ENCODE results near the gene TDRD12.

The TDRD12 gene

GRCh38 chr19:32719611-32720059 lies at the start of gene TDRD12:
Gene TDRD12 (plus strand): TSS chr19:32719767. CDS start chr19:32720073, 306 bp downstream.
- DNase-seq (ENCODE audit: low read depth, low spot score), result no peak
- no peak within 1 kb of the TSS for H3K27ac ChIP-seq

- no peak for DNase-seq (ENCODE audit: low read depth, low spot score)
- H3K27ac ChIP-seq, result no peak overlapping the region
These were observed 47.5 kb upstream of the TDRD12 start for GRCh38 chr19:32671883-32672593.

DNA sequence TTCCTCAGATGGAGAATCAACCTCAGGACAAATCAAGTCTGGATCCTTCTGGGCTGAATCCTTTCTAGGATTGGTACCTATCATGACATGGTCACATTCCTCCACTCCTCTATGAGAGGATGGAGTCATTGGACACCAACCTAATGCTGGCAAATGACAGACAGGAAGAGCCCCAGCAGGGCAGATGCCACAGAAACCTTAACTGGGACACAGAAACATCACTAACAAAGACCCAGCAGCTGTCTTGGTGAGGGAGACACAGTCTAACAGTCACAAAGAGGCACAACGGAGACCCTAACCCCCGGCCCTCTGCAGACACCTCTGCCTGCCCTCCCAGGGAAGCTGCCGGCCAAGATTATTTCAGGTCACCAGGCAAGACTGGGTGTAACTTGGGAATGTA lies 46.7 kb upstream of the TDRD12 start:
- H3K27ac ChIP-seq, result no peak overlapping the region
- no peak for DNase-seq (ENCODE audit: low read depth, low spot score)

DNA sequence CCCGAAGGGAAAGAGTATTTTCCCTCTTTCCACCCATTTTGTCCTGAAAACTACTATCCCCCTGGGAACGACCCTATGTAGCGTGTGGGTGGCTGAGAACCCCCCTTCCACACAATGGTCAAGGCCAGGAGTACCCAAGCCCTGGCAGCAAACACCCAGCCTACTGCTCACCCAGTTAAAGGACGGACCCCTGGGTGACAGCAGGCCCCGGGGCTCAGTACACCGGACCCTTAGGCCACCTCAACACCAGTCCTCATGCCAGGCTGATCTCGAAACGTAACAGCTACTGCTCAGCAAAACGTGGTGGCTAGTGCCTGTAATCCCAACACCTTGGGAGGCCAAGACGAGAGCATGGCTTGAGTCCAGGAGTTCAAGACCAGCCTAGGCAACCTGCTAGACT lies 46.0 kb upstream of the TDRD12 start:
- H3K27ac ChIP-seq, result no peak overlapping the region
- DNase-seq (ENCODE audit: low read depth, low spot score), result no peak

GRCh38 chr19:32674153-32674930 lies 45.2 kb upstream of the TDRD12 start:
- H3K27ac ChIP-seq, result peak overlapping the region; percentile 47
- DNase-seq (ENCODE audit: low read depth, low spot score), result no peak

- peak; percentile 84 for DNase-seq (ENCODE audit: low read depth, low spot score)
- H3K27ac ChIP-seq, result peak within 1 kb of the TSS; percentile 47
These were observed 44.4 kb upstream of the TDRD12 start, which contains the start of gene ANKRD27 for GRCh38 chr19:32674931-32675719. Gene ANKRD27 (minus strand): TSS chr19:32675180. CDS start chr19:32659015, 16,165 bp downstream.

GRCh38 chr19:32675720-32676185 lies 43.8 kb upstream of the TDRD12 start, which contains the start of gene RGS9BP:
Gene RGS9BP (plus strand): TSS chr19:32675848. CDS start chr19:32676264, 416 bp downstream.
- no peak for DNase-seq (ENCODE audit: low read depth, low spot score)
- peak within 1 kb of the TSS; percentile 47 for H3K27ac ChIP-seq

GRCh38 chr19:32676186-32676894 lies 43.2 kb upstream of the TDRD12 start:
- no peak overlapping the region for H3K27ac ChIP-seq
- no peak for DNase-seq (ENCODE audit: low read depth, low spot score)

GRCh38 chr19:32676895-32677359 lies 42.6 kb upstream of the TDRD12 start:
- no peak for DNase-seq (ENCODE audit: low read depth, low spot score)
- H3K27ac ChIP-seq, result no peak overlapping the region

DNA sequence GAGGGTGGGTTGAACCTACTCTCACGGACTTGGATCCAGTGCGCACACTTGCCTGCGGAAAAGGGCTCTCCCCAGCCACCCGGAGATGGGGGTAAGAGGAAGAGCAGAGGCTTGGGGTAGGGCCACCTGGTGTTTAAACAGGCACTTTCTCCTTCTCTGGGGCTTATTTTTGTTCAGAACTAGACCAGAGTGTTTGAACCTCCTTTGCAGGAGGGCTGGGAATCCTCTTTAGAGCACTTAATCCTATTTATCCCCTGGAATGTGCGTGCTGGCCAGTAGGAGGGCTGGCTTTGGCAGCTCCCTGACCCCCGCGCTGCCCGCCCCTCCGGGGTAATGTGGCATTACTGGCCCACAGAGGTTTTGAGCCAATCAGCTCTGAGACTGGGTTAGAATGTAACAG lies 41.9 kb upstream of the TDRD12 start:
- no peak for DNase-seq (ENCODE audit: low read depth, low spot score)
- no peak overlapping the region for H3K27ac ChIP-seq

- no peak for DNase-seq (ENCODE audit: low read depth, low spot score)
These were observed 38.6 kb upstream of the TDRD12 start for GRCh38 chr19:32680986-32681385.

DNA sequence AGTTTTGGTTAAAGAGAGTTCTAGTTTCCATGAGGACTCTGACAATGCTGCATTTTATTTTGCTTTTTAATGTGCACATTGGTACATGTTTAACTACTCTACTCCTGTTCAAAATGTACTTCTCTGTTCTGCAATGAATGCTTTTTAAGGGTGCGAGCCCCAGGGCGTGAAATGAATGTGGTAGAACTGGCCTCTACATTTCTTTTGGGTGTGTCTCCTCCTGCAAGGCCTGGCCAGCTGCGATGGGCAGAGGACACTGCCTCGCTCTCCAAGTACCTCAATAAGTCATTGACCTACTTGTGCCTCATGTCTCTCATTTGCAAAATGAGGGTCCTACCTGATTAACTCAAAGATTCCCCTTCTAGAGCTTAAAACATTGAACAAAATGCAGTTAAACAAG lies 37.2 kb upstream of the TDRD12 start:
- H3K27ac ChIP-seq, result peak overlapping the region; percentile 41
- DNase-seq (ENCODE audit: low read depth, low spot score), result no peak

More at GRCh38 chr19:32680986-32681385, 38.6 kb upstream of the TDRD12 start:
- H3K27ac ChIP-seq, result no peak overlapping the region

- no peak for DNase-seq (ENCODE audit: low read depth, low spot score)
- no peak overlapping the region for H3K27ac ChIP-seq
These were observed 32.6 kb upstream of the TDRD12 start for GRCh38 chr19:32686847-32687475.

DNA sequence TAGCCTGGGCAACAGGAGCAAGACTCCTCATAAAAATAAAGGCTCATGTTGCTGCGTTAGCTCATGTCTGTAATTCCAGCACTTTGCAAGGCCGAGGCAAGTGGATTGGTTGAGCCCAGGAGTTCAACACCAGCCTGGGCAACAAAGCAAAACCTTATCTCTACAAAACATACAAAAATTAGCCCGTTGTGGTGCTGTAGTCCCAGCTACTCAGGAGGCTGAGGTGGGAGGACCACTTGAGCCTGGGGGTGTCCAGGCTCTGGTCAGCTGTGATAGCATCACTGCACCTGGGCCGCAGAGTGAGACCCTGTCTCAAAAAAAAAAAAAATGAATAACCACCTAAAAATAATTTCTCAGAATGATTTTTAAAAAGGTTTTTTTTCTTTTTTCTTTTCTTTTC lies 31.9 kb upstream of the TDRD12 start:
- DNase-seq (ENCODE audit: low read depth, low spot score), result no peak
- no peak overlapping the region for H3K27ac ChIP-seq

DNA sequence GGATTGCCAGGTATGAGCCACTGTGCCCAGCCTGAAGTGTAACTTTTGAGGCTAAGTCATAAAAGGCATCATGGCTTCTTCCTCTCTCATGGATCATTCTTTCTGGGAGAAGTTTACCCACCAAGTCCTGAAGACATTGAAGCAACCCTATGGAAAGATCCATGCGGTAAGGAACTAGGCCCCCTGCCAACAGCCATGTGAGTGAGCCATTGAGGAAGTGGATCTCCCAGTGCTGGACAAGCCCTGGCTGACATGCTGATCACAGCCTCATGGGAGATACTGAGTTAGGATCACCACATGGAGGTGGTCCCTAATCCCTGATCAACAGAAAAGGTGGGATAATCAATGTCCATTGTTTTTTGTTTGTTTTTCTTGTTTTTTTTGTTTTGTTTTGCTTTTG lies 31.3 kb upstream of the TDRD12 start:
- no peak for DNase-seq (ENCODE audit: low read depth, low spot score)
- H3K27ac ChIP-seq, result no peak overlapping the region

DNA sequence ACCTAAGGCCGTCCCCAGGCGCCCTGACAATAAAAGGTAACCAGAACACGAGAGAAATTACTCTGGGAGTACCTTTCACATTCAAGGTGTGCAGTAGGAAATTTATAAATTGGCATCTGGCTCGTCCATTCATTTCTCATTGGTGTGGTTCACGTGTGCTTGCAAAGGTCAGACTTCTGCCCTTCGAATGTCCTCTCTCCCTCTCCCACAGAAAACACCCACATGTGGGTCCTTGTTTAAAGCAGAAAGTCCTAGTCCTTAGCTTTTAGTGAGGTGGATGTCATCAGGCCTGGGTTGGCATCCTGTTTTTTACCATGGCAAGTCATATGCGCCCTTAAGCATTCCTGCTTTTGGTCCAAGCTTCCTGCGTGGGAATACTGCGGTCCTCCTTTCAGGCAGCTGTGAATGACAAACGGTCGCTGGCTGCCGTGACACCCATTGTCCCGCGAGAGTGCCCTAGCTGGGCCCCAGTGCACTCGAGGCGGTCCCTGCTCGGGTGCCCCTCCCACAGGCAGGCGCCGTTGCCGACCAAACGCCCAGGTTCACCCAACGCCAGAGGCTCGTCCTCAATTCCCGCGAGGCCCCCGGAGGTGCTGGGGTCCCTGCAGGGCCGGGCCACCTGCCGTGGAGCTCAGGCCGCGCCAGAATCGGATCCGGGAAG lies 28.1 kb upstream of the TDRD12 start, which contains the start of gene NUDT19:
NUDT19 (plus strand) TSS at position 531 of the 661 bp plus-strand sequence. CDS start 140 bp downstream, outside the sequence.
- no peak for DNase-seq (ENCODE audit: low read depth, low spot score)
- peak within 1 kb of the TSS; percentile 69 for H3K27ac ChIP-seq

GRCh38 chr19:32691952-32692726 lies 27.4 kb upstream of the TDRD12 start:
- no peak for DNase-seq (ENCODE audit: low read depth, low spot score)
- peak overlapping the region; percentile 69 for H3K27ac ChIP-seq

- peak overlapping the region; percentile 69 for H3K27ac ChIP-seq
- no peak for DNase-seq (ENCODE audit: low read depth, low spot score)
These were observed 26.9 kb upstream of the TDRD12 start for GRCh38 chr19:32692727-32693061.

Measured in epithelial cell of prostate (primary cell).